Right atrium auricular region (tissue), 2 donors: ENCODE results near the gene EDRF1. TPM values are rescaled to one million over a fixed set of nuclear protein-coding genes. Genes with fewer than 3 reads are reported as not detected.

Source experiments
- DNase-seq: peaks from one replicate; pipeline ENCODE4 v3.0.0-alpha.2; 2019; ENCODE audit warnings: low spot score
- H3K27ac ChIP-seq, 2 donors: fragments of 200-600 bp; sonication (generic); 1 replicate in 1 of 2; 2 replicates in 1 of 2; pipeline ENCODE4 v1.5.1; 2016 to 2019
- H3K27me3 ChIP-seq, 2 donors: fragments of 200-600 bp; sonication (generic); one replicate each; pipeline versions ENCODE4 v1.5.1 to v1.6.0; 2017 to 2019
- H3K36me3 ChIP-seq: fragments of 200-600 bp; sonication (generic); one replicate; pipeline ENCODE4 v1.5.1; 2016
- H3K4me1 ChIP-seq, 2 donors: fragments of 200-600 bp; sonication (generic); one replicate each; pipeline versions ENCODE4 v1.5.1 to v1.6.0; 2017 to 2019
- H3K4me3 ChIP-seq, 2 donors: fragments of 200-600 bp; sonication (generic); 1 replicate in 1 of 2; 2 replicates in 1 of 2; pipeline ENCODE4 v1.5.1; 2017 to 2019; ENCODE audit warnings: mild to moderate bottlenecking in 1 of 2, moderate library complexity in 1 of 2
- H3K9me3 ChIP-seq, 2 donors: fragments of 200-600 bp; sonication (generic); one replicate each; pipeline ENCODE4 v1.5.1; 2019
- CTCF ChIP-seq, 2 donors: fragments of 200-600 bp; sonication (generic); IDR thresholded peaks; one replicate each; pipeline ENCODE4 v1.5.1; 2019; ENCODE audit warnings: antibody characterized with exemption in 2 of 2
- total RNA-seq, 2 donors: library from RNA; depleted of rRNA; stranded (reverse); fragments of >200 nt; gene quantifications; one replicate each; pipeline ENCODE4 v1.1.0, GENCODE V29; 2016

The EDRF1 gene
- total RNA-seq, 2 donors from 2014 or later, result 11.4 to 11.5 TPM

GRCh38 chr10:125734823-125735222 lies 15.3 kb downstream of the EDRF1 start:
- Histone ChIP-seq H3K36me3 (peaks cover 95% of the 10 kb centered on the region), H3K4me1 (no peaks in the 10 kb centered on the region), H3K27me3 (no peaks in the 10 kb centered on the region), H3K9me3 (no peaks in the 10 kb centered on the region), H3K27ac (no peak overlapping the region), H3K4me3 (no peak overlapping the region)
- TF ChIP-seq CTCF (IDR thresholded peaks at IDR 0.05), result no peak
- DNase-seq, result no peak

- no peak for TF ChIP-seq CTCF (IDR thresholded peaks at IDR 0.05)
- Histone ChIP-seq H3K9me3 (no peaks in the 10 kb centered on the region), H3K36me3 (peaks cover 91% of the 10 kb centered on the region), H3K4me3 (no peak overlapping the region), H3K27me3 (no peaks in the 10 kb centered on the region), H3K27ac (no peak overlapping the region), H3K4me1 (no peaks in the 10 kb centered on the region)
- no peak for DNase-seq
Observed at GRCh38 chr10:125738206-125738605, 18.7 kb downstream of the EDRF1 start.

- no peaks in the 10 kb centered on the region for H3K9me3 ChIP-seq
- H3K4me3 ChIP-seq, result no peak overlapping the region
- H3K27me3 ChIP-seq, result no peaks in the 10 kb centered on the region
- no peak for DNase-seq
- TF ChIP-seq CTCF (IDR thresholded peaks at IDR 0.05), result no peak
- H3K27ac ChIP-seq, result no peak overlapping the region
- H3K36me3 ChIP-seq, result peaks cover 86% of the 10 kb centered on the region
- H3K4me1 ChIP-seq, result no peaks in the 10 kb centered on the region
Observed at GRCh38 chr10:125739994-125740679, 20.6 kb downstream of the EDRF1 start.

GRCh38 chr10:125742465-125742864 lies 23.0 kb downstream of the EDRF1 start:
- TF ChIP-seq CTCF (IDR thresholded peaks at IDR 0.05), result no peak
- Histone ChIP-seq H3K9me3 (no peaks in the 10 kb centered on the region), H3K27me3 (no peaks in the 10 kb centered on the region), H3K4me3 (no peak overlapping the region), H3K27ac (no peak overlapping the region), H3K36me3 (peaks cover 84% of the 10 kb centered on the region), H3K4me1 (no peaks in the 10 kb centered on the region)
- no peak for DNase-seq

- no peak overlapping the region for H3K4me3 ChIP-seq
- TF ChIP-seq CTCF (IDR thresholded peaks at IDR 0.05), result no peak
- no peak overlapping the region for H3K27ac ChIP-seq
- no peaks in the 10 kb centered on the region for H3K9me3 ChIP-seq
- no peak for DNase-seq
- H3K27me3 ChIP-seq, result no peaks in the 10 kb centered on the region
- H3K4me1 ChIP-seq, result no peaks in the 10 kb centered on the region
- peaks cover 83% of the 10 kb centered on the region for H3K36me3 ChIP-seq
Observed at GRCh38 chr10:125744909-125745308, 25.4 kb downstream of the EDRF1 start.

- peaks cover 81% of the 10 kb centered on the region for H3K36me3 ChIP-seq
- no peaks in the 10 kb centered on the region for H3K4me1 ChIP-seq
- H3K4me3 ChIP-seq, result no peak overlapping the region
- no peak for DNase-seq
- H3K27me3 ChIP-seq, result no peaks in the 10 kb centered on the region
- H3K9me3 ChIP-seq, result no peaks in the 10 kb centered on the region
- no peak overlapping the region for H3K27ac ChIP-seq
- no peak for TF ChIP-seq CTCF (IDR thresholded peaks at IDR 0.05)
Observed at GRCh38 chr10:125747417-125747816, 27.9 kb downstream of the EDRF1 start.
